ENCODE results near the gene KANK2.
"Not testable (repeated sequence)": the region's sequence is repeated elsewhere in the genome, so short reads cannot be mapped to it uniquely, and the experiment has no call there.

Gene KANK2

GRCh38 chr19:11179716-11180297 lies 17.5 kb downstream of the KANK2 start:
- no peaks in the 10 kb centered on the region for H3K9me3 ChIP-seq (ENCODE audit: severe bottlenecking)
- H3K27ac ChIP-seq = no peak overlapping the region
- TF ChIP-seq, protein P1, sequence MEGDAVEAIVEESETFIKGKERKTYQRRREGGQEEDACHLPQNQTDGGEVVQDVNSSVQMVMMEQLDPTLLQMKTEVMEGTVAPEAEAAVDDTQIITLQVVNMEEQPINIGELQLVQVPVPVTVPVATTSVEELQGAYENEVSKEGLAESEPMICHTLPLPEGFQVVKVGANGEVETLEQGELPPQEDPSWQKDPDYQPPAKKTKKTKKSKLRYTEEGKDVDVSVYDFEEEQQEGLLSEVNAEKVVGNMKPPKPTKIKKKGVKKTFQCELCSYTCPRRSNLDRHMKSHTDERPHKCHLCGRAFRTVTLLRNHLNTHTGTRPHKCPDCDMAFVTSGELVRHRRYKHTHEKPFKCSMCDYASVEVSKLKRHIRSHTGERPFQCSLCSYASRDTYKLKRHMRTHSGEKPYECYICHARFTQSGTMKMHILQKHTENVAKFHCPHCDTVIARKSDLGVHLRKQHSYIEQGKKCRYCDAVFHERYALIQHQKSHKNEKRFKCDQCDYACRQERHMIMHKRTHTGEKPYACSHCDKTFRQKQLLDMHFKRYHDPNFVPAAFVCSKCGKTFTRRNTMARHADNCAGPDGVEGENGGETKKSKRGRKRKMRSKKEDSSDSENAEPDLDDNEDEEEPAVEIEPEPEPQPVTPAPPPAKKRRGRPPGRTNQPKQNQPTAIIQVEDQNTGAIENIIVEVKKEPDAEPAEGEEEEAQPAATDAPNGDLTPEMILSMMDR (IDR thresholded peaks at IDR 0.05; ENCODE audit: low read depth, low read length) = no peak
- no peak overlapping the region for H3K4me3 ChIP-seq (ENCODE audit: low read depth, low read length)
- peaks cover 54% of the 10 kb centered on the region for H3K36me3 ChIP-seq
- no peaks in the 10 kb centered on the region for H3K27me3 ChIP-seq (ENCODE audit: insufficient read depth, low read depth, severe bottlenecking)
- DNase-seq = no peak

- H3K36me3 ChIP-seq = peaks cover 61% of the 10 kb centered on the region
- DNase-seq; H3K9me3 ChIP-seq (ENCODE audit: severe bottlenecking); H3K27ac ChIP-seq; H3K27me3 ChIP-seq (ENCODE audit: insufficient read depth, low read depth, severe bottlenecking); H3K4me3 ChIP-seq (ENCODE audit: low read depth, low read length): not testable (repeated sequence)
Observed at GRCh38 chr19:11179145-11179465, 18.2 kb downstream of the KANK2 start.

GRCh38 chr19:11177592-11177991 lies 19.8 kb downstream of the KANK2 start:
- H3K27me3 ChIP-seq (ENCODE audit: insufficient read depth, low read depth, severe bottlenecking) = no peaks in the 10 kb centered on the region
- no peaks in the 10 kb centered on the region for H3K9me3 ChIP-seq (ENCODE audit: severe bottlenecking)
- DNase-seq = no peak
- no peak overlapping the region for H3K4me3 ChIP-seq (ENCODE audit: low read depth, low read length)
- peaks cover 65% of the 10 kb centered on the region for H3K36me3 ChIP-seq
- TF ChIP-seq, protein P1 (IDR thresholded peaks at IDR 0.05; ENCODE audit: low read depth, low read length) = no peak
- H3K27ac ChIP-seq = no peak overlapping the region

DNA sequence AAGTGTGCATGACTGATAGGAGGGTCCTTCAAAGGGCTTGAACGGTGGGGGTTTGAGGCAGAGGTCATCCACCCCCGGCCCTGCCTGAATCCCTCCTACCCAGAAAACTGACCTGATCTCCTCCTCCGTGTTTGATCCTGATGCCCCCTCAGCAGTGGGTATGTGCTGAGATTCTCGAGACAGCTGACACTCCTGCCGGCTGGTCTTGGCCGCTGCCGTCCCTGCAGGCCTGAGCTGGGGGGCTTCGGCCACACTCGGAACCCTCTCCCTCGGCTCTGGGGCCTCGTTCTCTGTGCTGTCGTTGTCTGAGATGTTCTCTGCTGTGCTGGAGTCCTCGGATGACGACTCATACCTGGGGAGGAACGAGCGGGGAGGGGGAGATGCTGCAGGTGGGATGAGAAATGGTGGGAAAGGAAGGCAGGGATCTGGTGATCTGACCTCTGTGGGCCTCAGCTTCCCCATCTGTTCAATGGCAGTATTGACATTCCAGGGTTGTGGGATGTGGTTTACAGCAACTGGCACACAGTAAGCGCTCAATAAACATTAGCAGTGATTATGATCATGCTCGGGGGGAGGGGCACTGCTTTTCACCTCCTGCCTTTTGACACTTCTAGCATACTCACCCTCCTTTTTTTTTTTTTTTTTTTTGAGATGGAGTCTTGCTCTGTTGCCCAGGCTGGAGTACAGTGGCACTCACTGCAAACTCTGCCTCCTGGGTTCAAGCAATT lies 20.7 kb downstream of the KANK2 start:
- TF ChIP-seq, protein P1 (IDR thresholded peaks at IDR 0.05; ENCODE audit: low read depth, low read length) = no peak
- DNase-seq = no peak
- Histone ChIP-seq H3K9me3 (ENCODE audit: severe bottlenecking) (no peaks in the 10 kb centered on the region), H3K27me3 (ENCODE audit: insufficient read depth, low read depth, severe bottlenecking) (no peaks in the 10 kb centered on the region), H3K4me3 (ENCODE audit: low read depth, low read length) (no peak overlapping the region), H3K27ac (no peak overlapping the region), H3K36me3 (peaks cover 70% of the 10 kb centered on the region)

GRCh38 chr19:11175920-11176319 lies 21.4 kb downstream of the KANK2 start:
- TF ChIP-seq, protein P1 (IDR thresholded peaks at IDR 0.05; ENCODE audit: low read depth, low read length) = no peak
- no peaks in the 10 kb centered on the region for H3K9me3 ChIP-seq (ENCODE audit: severe bottlenecking)
- H3K4me3 ChIP-seq (ENCODE audit: low read depth, low read length) = no peak overlapping the region
- no peak overlapping the region for H3K27ac ChIP-seq
- no peaks in the 10 kb centered on the region for H3K27me3 ChIP-seq (ENCODE audit: insufficient read depth, low read depth, severe bottlenecking)
- DNase-seq = no peak
- peaks cover 70% of the 10 kb centered on the region for H3K36me3 ChIP-seq

DNA sequence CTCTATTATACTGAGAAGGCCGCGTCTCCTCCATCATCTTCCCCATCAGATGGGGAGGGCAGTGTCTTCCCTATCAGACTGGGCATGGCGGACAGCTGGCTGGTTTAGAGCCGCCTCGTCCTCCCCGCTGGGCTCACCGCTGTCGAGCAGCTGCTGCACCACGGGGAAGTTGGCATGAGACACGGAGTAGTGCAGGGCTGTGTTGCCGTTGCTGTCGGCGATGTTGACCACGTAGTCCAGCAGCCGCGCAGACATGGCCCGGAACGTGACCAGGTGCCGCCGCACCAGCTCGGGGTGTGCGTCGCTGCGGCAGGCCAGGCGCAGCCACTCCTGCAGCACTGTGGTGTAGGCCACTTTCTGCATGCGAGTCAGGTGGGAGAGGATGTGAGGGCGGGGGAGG lies 23.0 kb downstream of the KANK2 start:
- Histone ChIP-seq H3K27me3 (ENCODE audit: insufficient read depth, low read depth, severe bottlenecking) (no peaks in the 10 kb centered on the region), H3K27ac (no peak overlapping the region), H3K36me3 (peaks cover 80% of the 10 kb centered on the region), H3K9me3 (ENCODE audit: severe bottlenecking) (no peaks in the 10 kb centered on the region), H3K4me3 (ENCODE audit: low read depth, low read length) (no peak overlapping the region)
- no peak for DNase-seq
- TF ChIP-seq, protein P1 (IDR thresholded peaks at IDR 0.05; ENCODE audit: low read depth, low read length) = no peak

All from WERI-Rb-1 (cell line).